LNCaP clone FGC (cell line): ENCODE data around the gene TNFRSF11A.

Experiments
- DNase-seq: peaks from one replicate; pipeline ENCODE4 v3.0.0-alpha.2; 2011; ENCODE audit warnings: low read depth
- H3K4me3 ChIP-seq: 2 replicates; pipeline ENCODE4 v1.5.1; 2011; ENCODE audit warnings: mild to moderate bottlenecking, low read depth, low read length, control low read depth
- CTCF ChIP-seq: IDR thresholded peaks from 2 replicates; pipeline ENCODE4 v1.5.1; 2012; ENCODE audit warnings: mild to moderate bottlenecking; ENCODE audit not compliant: control insufficient read depth, insufficient read depth; ENCODE audit errors: extremely low read depth

TNFRSF11A gene

GRCh38 chr18:62329691-62330454, 4.8 kb downstream of the TNFRSF11A start:
- TF ChIP-seq CTCF: no peak
- H3K4me3 ChIP-seq: no peak overlapping the region
- DNase-seq: peak; percentile 43

- H3K4me3 ChIP-seq: no peak overlapping the region
- no peak for DNase-seq
- TF ChIP-seq CTCF: no peak
These were observed 5.5 kb downstream of the TNFRSF11A start for GRCh38 chr18:62330650-62331049.

GRCh38 chr18:62331581-62332356, 6.7 kb downstream of the TNFRSF11A start:
- no peak for TF ChIP-seq CTCF
- no peak overlapping the region for H3K4me3 ChIP-seq
- DNase-seq: no peak

DNA sequence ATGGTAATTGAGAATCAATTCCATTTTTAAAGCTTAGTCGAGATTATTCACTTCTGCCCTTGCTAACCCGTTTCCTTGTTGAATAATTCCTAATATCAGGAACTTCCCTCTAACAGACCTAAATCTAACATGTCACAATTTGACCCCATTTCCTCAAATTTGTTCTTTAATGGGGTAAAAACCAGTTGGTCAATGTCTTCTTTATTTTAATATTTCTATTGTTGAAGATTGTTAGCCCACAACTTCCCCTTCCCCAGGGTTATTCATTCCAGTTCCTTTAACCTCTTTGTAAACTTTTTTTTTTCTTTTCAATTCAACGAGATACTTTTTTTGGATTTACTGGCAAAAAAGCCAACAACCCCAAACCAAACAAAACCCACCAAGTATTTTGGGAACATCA, 7.3 kb downstream of the TNFRSF11A start:
- H3K4me3 ChIP-seq: no peak overlapping the region
- no peak for TF ChIP-seq CTCF
- no peak for DNase-seq

GRCh38 chr18:62332964-62333695, 8.0 kb downstream of the TNFRSF11A start:
- TF ChIP-seq CTCF: no peak
- H3K4me3 ChIP-seq: no peak overlapping the region
- no peak for DNase-seq

DNA sequence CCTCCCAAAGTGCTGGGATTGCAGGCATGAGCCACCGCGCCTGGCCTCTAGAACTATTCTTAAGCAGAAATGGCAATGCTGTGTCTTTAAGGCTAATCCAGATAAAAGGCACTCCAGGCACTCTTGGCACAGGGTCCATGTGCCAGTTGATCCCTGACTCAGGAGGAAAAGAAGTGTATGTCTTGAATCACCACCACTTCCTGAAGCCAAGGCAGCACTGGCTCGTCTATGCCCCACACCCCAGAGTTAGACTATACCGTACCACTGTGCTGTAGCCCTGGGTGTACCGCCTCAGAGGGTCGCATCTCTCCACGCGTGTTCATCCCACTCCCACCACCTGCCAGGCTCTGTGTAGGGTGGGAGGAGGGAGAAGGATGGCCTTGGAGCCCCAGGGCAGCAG, 9.0 kb downstream of the TNFRSF11A start:
- no peak overlapping the region for H3K4me3 ChIP-seq
- TF ChIP-seq CTCF: no peak
- no peak for DNase-seq
